ENCODE data around the gene LRRC74A. TPM values are rescaled to one million over a fixed set of nuclear protein-coding genes. Genes with fewer than 3 reads are reported as not detected.

The LRRC74A gene
- total and polyA plus RNA-seq, 9 of the 15 experiments (the other 6 are each of a cell fraction or from before 2014, with no cell fraction given): not detected

DNA sequence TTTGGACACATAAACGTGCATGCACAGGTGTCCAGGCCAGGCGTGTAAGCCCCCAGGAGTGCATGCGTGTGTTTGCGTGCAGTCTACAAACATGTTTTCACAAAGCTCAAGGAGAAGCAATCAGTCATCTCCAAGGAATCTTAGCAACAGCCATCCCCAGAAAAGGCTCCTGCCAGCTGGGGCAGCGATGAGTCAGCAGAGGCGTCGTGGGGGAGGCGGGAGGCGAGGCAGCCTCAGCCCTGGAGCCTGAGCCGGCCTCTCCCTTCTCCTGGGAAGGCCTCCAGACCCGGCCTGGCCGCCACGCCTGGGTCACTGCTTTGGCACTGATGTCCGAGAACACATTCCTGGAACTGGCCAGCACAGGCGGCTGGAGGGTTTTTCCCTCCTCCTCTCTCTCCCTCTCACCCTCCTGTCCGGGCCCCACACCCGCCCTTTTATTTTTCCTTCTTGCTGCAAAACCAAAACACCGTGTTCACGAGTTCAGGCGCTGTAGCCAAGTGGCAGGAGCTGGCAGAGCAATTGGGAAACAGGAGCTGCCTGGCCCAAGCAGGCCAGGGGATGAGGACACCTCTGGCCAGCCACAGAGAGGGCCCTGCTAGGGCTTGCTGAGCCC is 92.7 kb downstream of the LRRC74A start (continued):
- no peak for TF ChIP-seq ZNF217 (CRISPR knock-in tag; IDR thresholded peaks at IDR 0.05)
- peak; percentile 63 for TF ChIP-seq SMARCA4 (IDR thresholded peaks at IDR 0.05)
- TF ChIP-seq CBFA2T3 (IDR thresholded peaks at IDR 0.05): peak; percentile 41; the same call in 1 of the 2 replicates
- TF ChIP-seq L3MBTL2 (IDR thresholded peaks at IDR 0.05): peak; percentile 88
- TF ChIP-seq, protein P1, sequence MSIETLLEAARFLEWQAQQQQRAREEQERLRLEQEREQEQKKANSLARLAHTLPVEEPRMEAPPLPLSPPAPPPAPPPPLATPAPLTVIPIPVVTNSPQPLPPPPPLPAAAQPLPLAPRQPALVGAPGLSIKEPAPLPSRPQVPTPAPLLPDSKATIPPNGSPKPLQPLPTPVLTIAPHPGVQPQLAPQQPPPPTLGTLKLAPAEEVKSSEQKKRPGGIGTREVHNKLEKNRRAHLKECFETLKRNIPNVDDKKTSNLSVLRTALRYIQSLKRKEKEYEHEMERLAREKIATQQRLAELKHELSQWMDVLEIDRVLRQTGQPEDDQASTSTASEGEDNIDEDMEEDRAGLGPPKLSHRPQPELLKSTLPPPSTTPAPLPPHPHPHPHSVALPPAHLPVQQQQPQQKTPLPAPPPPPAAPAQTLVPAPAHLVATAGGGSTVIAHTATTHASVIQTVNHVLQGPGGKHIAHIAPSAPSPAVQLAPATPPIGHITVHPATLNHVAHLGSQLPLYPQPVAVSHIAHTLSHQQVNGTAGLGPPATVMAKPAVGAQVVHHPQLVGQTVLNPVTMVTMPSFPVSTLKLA (conservative IDR thresholded peaks at IDR 0.05): peak; percentile 60 to 72; a peak in 3 of 4 replicates
- TF ChIP-seq, protein P2, sequence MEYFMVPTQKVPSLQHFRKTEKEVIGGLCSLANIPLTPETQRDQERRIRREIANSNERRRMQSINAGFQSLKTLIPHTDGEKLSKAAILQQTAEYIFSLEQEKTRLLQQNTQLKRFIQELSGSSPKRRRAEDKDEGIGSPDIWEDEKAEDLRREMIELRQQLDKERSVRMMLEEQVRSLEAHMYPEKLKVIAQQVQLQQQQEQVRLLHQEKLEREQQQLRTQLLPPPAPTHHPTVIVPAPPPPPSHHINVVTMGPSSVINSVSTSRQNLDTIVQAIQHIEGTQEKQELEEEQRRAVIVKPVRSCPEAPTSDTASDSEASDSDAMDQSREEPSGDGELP (CRISPR knock-in tag; IDR thresholded peaks at IDR 0.05; ENCODE audit: borderline replicate concordance): peak; percentile 98
- no peak for TF ChIP-seq NR2C2 (CRISPR knock-in tag; IDR thresholded peaks at IDR 0.05)
- TF ChIP-seq NR2C2 (tag; IDR thresholded peaks at IDR 0.05): peak; percentile 34; the same call in 1 of the 2 replicates
- peak; percentile 97 for TF ChIP-seq NFE2 (IDR thresholded peaks at IDR 0.05; ENCODE audit: low read depth)
- peak; percentile 52; the same call in 1 of the 2 replicates for TF ChIP-seq MAFF (IDR thresholded peaks at IDR 0.05; ENCODE audit: low read length)
- TF ChIP-seq, protein P3, sequence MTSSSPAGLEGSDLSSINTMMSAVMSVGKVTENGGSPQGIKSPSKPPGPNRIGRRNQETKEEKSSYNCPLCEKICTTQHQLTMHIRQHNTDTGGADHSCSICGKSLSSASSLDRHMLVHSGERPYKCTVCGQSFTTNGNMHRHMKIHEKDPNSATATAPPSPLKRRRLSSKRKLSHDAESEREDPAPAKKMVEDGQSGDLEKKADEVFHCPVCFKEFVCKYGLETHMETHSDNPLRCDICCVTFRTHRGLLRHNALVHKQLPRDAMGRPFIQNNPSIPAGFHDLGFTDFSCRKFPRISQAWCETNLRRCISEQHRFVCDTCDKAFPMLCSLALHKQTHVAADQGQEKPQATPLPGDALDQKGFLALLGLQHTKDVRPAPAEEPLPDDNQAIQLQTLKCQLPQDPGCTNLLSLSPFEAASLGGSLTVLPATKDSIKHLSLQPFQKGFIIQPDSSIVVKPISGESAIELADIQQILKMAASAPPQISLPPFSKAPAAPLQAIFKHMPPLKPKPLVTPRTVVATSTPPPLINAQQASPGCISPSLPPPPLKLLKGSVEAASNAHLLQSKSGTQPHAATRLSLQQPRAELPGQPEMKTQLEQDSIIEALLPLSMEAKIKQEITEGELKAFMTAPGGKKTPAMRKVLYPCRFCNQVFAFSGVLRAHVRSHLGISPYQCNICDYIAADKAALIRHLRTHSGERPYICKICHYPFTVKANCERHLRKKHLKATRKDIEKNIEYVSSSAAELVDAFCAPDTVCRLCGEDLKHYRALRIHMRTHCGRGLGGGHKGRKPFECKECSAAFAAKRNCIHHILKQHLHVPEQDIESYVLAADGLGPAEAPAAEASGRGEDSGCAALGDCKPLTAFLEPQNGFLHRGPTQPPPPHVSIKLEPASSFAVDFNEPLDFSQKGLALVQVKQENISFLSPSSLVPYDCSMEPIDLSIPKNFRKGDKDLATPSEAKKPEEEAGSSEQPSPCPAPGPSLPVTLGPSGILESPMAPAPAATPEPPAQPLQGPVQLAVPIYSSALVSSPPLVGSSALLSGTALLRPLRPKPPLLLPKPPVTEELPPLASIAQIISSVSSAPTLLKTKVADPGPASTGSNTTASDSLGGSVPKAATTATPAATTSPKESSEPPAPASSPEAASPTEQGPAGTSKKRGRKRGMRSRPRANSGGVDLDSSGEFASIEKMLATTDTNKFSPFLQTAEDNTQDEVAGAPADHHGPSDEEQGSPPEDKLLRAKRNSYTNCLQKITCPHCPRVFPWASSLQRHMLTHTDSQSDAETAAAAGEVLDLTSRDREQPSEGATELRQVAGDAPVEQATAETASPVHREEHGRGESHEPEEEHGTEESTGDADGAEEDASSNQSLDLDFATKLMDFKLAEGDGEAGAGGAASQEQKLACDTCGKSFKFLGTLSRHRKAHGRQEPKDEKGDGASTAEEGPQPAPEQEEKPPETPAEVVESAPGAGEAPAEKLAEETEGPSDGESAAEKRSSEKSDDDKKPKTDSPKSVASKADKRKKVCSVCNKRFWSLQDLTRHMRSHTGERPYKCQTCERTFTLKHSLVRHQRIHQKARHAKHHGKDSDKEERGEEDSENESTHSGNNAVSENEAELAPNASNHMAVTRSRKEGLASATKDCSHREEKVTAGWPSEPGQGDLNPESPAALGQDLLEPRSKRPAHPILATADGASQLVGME (CRISPR knock-in tag; IDR thresholded peaks at IDR 0.05): peak; percentile 90; the same call in 1 of the 2 replicates
- TF ChIP-seq, protein P4, sequence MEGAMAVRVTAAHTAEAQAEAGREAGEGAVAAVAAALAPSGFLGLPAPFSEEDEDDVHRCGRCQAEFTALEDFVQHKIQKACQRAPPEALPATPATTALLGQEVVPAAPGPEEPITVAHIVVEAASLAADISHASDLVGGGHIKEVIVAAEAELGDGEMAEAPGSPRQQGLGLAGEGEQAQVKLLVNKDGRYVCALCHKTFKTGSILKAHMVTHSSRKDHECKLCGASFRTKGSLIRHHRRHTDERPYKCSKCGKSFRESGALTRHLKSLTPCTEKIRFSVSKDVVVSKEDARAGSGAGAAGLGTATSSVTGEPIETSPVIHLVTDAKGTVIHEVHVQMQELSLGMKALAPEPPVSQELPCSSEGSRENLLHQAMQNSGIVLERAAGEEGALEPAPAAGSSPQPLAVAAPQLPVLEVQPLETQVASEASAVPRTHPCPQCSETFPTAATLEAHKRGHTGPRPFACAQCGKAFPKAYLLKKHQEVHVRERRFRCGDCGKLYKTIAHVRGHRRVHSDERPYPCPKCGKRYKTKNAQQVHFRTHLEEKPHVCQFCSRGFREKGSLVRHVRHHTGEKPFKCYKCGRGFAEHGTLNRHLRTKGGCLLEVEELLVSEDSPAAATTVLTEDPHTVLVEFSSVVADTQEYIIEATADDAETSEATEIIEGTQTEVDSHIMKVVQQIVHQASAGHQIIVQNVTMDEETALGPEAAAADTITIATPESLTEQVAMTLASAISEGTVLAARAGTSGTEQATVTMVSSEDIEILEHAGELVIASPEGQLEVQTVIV (CRISPR knock-in tag; IDR thresholded peaks at IDR 0.05; ENCODE audit: borderline replicate concordance): no peak
- TF ChIP-seq, protein P5, sequence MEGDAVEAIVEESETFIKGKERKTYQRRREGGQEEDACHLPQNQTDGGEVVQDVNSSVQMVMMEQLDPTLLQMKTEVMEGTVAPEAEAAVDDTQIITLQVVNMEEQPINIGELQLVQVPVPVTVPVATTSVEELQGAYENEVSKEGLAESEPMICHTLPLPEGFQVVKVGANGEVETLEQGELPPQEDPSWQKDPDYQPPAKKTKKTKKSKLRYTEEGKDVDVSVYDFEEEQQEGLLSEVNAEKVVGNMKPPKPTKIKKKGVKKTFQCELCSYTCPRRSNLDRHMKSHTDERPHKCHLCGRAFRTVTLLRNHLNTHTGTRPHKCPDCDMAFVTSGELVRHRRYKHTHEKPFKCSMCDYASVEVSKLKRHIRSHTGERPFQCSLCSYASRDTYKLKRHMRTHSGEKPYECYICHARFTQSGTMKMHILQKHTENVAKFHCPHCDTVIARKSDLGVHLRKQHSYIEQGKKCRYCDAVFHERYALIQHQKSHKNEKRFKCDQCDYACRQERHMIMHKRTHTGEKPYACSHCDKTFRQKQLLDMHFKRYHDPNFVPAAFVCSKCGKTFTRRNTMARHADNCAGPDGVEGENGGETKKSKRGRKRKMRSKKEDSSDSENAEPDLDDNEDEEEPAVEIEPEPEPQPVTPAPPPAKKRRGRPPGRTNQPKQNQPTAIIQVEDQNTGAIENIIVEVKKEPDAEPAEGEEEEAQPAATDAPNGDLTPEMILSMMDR (IDR thresholded peaks at IDR 0.05 in 2 of 3, conservative IDR thresholded peaks at IDR 0.05 in 1 of 3; ENCODE audit: insufficient read depth in 2 of 3, low read depth in 1 of 3, low read length in 3 of 3): 0 out of 6 replicates have a peak, but pooled peaks of 1 of the 3 experiments have one; percentile 3
- TF ChIP-seq MTF1 (CRISPR knock-in tag; IDR thresholded peaks at IDR 0.05; ENCODE audit: borderline replicate concordance): no peak

All from K562 (cell line).